Measurements from ENCODE around the gene SDSL. TPM values are rescaled to one million over a fixed set of nuclear protein-coding genes. Genes with fewer than 3 reads are reported as not detected.

SDSL gene
- total RNA-seq, 2 donors from 2014 or later: 14.2 to 35.2 TPM

- H3K4me3 ChIP-seq: no peak overlapping the region
- intact Hi-C loops (cut with DNase I): no loop called here
- DNase-seq: no peak
- H3K4me1 ChIP-seq: no peaks in the 10 kb centered on the region
- H3K27ac ChIP-seq: no peak overlapping the region
- TF ChIP-seq, protein P1, sequence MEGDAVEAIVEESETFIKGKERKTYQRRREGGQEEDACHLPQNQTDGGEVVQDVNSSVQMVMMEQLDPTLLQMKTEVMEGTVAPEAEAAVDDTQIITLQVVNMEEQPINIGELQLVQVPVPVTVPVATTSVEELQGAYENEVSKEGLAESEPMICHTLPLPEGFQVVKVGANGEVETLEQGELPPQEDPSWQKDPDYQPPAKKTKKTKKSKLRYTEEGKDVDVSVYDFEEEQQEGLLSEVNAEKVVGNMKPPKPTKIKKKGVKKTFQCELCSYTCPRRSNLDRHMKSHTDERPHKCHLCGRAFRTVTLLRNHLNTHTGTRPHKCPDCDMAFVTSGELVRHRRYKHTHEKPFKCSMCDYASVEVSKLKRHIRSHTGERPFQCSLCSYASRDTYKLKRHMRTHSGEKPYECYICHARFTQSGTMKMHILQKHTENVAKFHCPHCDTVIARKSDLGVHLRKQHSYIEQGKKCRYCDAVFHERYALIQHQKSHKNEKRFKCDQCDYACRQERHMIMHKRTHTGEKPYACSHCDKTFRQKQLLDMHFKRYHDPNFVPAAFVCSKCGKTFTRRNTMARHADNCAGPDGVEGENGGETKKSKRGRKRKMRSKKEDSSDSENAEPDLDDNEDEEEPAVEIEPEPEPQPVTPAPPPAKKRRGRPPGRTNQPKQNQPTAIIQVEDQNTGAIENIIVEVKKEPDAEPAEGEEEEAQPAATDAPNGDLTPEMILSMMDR (IDR thresholded peaks at IDR 0.05): no peak
- H3K27me3 ChIP-seq: no peaks in the 10 kb centered on the region
- no peak overlapping the region for H3K9ac ChIP-seq (ENCODE audit: low read depth in 2 of 2, low read length in 2 of 2)
- no peaks in the 10 kb centered on the region for H3K36me3 ChIP-seq
- no peaks in the 10 kb centered on the region for H3K9me3 ChIP-seq
Observed at GRCh38 chr12:113387631-113388030, 34.5 kb upstream of the SDSL start.

GRCh38 chr12:113388351-113388750, 33.8 kb upstream of the SDSL start:
- Histone ChIP-seq H3K27ac (no peak overlapping the region), H3K4me1 (no peaks in the 10 kb centered on the region), H3K9ac (ENCODE audit: low read depth in 2 of 2, low read length in 2 of 2) (no peak overlapping the region), H3K36me3 (no peaks in the 10 kb centered on the region), H3K9me3 (no peaks in the 10 kb centered on the region), H3K4me3 (no peak overlapping the region), H3K27me3 (no peaks in the 10 kb centered on the region)
- TF ChIP-seq, protein P1 (IDR thresholded peaks at IDR 0.05): no peak
- no peak for DNase-seq
- intact Hi-C loops (cut with DNase I): no loop called here

DNA sequence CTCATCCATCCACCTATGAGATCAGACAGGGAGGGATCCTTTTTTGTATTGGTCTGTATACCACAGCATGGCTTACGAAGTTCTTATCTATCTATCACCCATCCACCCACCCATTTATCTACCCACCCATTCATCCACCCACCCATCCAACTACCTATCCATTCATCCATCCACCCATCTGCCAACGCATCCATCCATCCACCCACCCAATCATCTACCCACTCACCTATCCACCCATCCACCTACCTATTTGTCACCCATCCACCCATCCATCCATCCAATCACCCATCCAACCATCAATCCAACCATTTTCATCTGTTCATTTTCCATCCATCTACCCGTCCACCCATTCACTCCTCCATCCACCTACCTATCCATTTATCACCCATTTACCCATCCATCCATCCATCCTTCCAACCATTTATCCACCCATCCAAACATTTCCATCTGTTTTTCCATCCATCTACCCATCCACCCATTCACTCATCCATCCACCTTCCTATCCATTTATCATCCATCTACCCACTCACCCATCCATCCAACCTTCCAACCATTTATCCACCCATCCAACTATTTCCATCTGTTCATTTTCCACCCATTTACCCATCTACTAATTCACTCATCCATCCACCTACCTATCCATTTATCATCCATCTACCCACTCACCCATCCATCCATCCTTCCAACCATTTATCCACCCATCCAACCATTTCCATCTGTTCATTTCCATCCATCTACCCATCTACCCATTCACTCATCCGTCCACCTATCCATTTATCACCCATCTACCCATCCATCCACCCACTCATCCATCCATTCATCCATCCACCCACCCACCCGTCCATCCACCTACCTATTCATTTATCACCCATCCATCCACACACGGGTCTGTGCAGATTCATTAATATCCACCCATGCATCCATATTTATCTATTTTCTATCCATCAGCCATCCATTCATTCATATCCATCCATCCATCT, 31.8 kb upstream of the SDSL start:
- Histone ChIP-seq H3K4me1 (no peaks in the 10 kb centered on the region), H3K27me3 (no peaks in the 10 kb centered on the region)

DNA sequence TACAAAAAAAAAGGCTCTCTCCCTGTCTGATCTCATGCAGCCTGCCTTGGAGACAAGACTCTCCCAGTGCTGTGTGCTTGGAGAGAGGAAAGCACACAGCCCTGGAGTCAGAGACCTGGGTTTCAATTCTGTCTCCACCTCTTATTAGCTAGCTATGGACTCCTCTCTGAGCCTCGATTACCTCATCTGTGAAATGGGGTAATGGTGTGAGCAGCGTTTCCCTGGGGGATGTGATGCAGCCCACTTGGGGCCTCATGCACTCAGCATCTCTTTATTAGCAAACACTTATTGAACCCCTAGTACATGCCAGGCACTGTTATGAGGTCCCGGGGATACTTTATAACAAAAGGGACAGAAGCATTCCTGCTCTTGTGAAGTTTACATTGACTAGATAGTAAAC, 31.0 kb upstream of the SDSL start:
- intact Hi-C loops (cut with DNase I): no loop called here
- Histone ChIP-seq H3K9ac (ENCODE audit: low read depth in 2 of 2, low read length in 2 of 2) (no peak overlapping the region), H3K4me3 (no peak overlapping the region), H3K27ac (no peak overlapping the region), H3K27me3 (no peaks in the 10 kb centered on the region), H3K9me3 (no peaks in the 10 kb centered on the region), H3K4me1 (no peaks in the 10 kb centered on the region), H3K36me3 (no peaks in the 10 kb centered on the region)
- TF ChIP-seq, protein P1 (IDR thresholded peaks at IDR 0.05): no peak
- no peak for DNase-seq

More for the DNA sequence above, 31.8 kb upstream of the SDSL start:
- DNase-seq: no peak
- Histone ChIP-seq H3K36me3 (no peaks in the 10 kb centered on the region), H3K9me3 (no peaks in the 10 kb centered on the region), H3K9ac (ENCODE audit: low read depth in 2 of 2, low read length in 2 of 2) (no peak overlapping the region), H3K27ac (no peak overlapping the region), H3K4me3 (no peak overlapping the region)
- TF ChIP-seq, protein P1 (IDR thresholded peaks at IDR 0.05): no peak
- intact Hi-C loops (cut with DNase I): no loop called here

DNA sequence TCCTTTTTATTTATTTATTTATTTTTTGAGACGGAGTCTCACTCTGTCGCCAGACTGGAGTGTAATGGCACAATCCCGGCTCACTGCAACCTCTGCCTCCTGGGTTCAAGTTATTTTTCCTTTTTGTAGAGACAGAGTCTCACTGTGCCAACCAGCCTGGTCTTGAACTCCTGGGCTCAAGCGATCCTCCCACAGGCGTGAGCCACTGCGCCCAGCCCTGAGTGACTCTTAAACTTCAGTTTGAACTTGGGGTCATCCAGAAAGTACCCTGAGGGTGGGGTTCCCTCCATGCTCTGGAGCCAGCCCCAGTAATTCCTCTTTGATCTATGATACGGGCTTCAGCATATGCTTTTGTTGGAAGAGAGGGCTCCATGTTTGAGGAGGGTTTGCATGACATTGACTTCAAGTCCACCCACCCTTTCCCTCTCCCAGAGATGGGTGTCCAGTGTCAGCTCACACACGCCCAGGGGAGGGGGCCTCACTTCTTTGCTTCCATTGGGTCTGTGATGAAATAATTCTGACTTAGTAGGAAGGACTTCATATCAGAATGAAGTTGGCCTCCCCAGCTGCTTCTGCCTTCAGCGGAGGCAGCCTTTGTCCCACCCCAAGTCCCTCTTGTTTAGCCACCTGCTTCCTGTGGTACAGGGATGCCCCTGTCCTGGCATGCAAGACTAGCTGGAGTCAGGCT, 30.4 kb upstream of the SDSL start:
- no peak overlapping the region for H3K9ac ChIP-seq (ENCODE audit: low read depth in 2 of 2, low read length in 2 of 2)
- intact Hi-C loops (cut with DNase I): no loop called here
- TF ChIP-seq, protein P1 (IDR thresholded peaks at IDR 0.05): no peak
- H3K4me3 ChIP-seq: no peak overlapping the region
- H3K4me1 ChIP-seq: no peaks in the 10 kb centered on the region
- H3K27me3 ChIP-seq: no peaks in the 10 kb centered on the region
- DNase-seq: no peak
- H3K27ac ChIP-seq: no peak overlapping the region
- no peaks in the 10 kb centered on the region for H3K9me3 ChIP-seq
- no peaks in the 10 kb centered on the region for H3K36me3 ChIP-seq

Measured in colonic mucosa (tissue), 4 donors.